ENCODE data around the gene SEPHS2.
"Not testable (repeated sequence)": the region's sequence is repeated elsewhere in the genome, so short reads cannot be mapped to it uniquely, and the experiment has no call there.

- TF ChIP-seq POLR2A, POLR2AphosphoS5, EP300 (IDR thresholded peaks at IDR 0.05): not testable (repeated sequence)
- TF ChIP-seq, protein P1, sequence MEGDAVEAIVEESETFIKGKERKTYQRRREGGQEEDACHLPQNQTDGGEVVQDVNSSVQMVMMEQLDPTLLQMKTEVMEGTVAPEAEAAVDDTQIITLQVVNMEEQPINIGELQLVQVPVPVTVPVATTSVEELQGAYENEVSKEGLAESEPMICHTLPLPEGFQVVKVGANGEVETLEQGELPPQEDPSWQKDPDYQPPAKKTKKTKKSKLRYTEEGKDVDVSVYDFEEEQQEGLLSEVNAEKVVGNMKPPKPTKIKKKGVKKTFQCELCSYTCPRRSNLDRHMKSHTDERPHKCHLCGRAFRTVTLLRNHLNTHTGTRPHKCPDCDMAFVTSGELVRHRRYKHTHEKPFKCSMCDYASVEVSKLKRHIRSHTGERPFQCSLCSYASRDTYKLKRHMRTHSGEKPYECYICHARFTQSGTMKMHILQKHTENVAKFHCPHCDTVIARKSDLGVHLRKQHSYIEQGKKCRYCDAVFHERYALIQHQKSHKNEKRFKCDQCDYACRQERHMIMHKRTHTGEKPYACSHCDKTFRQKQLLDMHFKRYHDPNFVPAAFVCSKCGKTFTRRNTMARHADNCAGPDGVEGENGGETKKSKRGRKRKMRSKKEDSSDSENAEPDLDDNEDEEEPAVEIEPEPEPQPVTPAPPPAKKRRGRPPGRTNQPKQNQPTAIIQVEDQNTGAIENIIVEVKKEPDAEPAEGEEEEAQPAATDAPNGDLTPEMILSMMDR (IDR thresholded peaks at IDR 0.05): not testable (repeated sequence)
Measured at GRCh38 chr16:30396627-30397026, 49.0 kb downstream of the SEPHS2 start.

Measured in suprapubic skin (tissue), 4 donors.